ENCODE measurements around the gene ADAR.

Gene ADAR

DNA sequence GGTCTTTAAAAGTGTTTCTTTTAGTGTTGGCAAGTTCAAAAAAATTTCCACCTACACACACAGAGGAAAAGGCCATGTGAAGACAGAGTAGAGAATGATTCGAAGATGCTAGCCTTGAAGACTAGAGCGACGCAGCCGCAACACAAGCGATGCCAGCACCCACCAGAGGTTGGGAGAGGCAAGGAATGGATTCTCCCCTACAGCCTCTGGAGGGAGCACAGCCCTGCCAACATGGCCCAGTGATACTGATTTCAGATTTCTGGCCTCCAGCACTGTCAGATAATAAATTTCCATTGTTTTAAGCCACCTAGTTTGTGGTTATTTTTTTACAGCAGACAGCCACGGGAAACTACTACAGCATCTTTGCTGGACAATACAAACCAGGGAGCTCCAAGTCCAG, 6.9 kb upstream of the ADAR start:
- Histone ChIP-seq H3K14ac (ENCODE audit: low read length) (no peak overlapping the region), H3K36me3 (ENCODE audit: control insufficient read depth in 1 of 2, insufficient read depth in 2 of 2, low read length in 2 of 2) (no peaks in the 10 kb centered on the region), H2AK5ac (ENCODE audit: low read length) (no peak overlapping the region), H3K79me1 (ENCODE audit: low read length) (no peaks in the 10 kb centered on the region), H3K79me2 (ENCODE audit: control insufficient read depth, insufficient read depth, low read length, poor library complexity) (peaks cover 3% of the 10 kb centered on the region), H4K91ac (ENCODE audit: low read depth, low read length) (no peak overlapping the region), H2AFZ (ENCODE audit: insufficient read depth, low read length, poor library complexity) (no peak overlapping the region), H2BK12ac (ENCODE audit: low read length) (no peak overlapping the region), H4K8ac (ENCODE audit: low read depth, low read length) (no peak overlapping the region), H3K9me3 (ENCODE audit: insufficient read depth, low read depth, low read length) (no peaks in the 10 kb centered on the region), H3K18ac (ENCODE audit: low read length) (no peak overlapping the region), H3K27me3 (ENCODE audit: insufficient read depth, low read length) (no peaks in the 10 kb centered on the region), H3K4me2 (ENCODE audit: low read length) (no peak overlapping the region), H3K23ac (ENCODE audit: low read length) (no peak overlapping the region), H2BK5ac (ENCODE audit: low read depth, low read length, poor library complexity) (no peak overlapping the region), H3K4me1 (ENCODE audit: control insufficient read depth in 1 of 2, insufficient read depth in 2 of 2, low read length in 2 of 2) (peaks cover 0 to 4% of the 10 kb centered on the region in 2 experiments), H2BK120ac (ENCODE audit: insufficient read depth, low read length, poor library complexity) (no peak overlapping the region), H3K27ac (ENCODE audit: low read depth, low read length) (no peak overlapping the region), H3K4ac (ENCODE audit: low read depth, low read length) (no peak overlapping the region), H4K12ac (ENCODE audit: low read depth, low read length) (no peak overlapping the region), H3K9ac (ENCODE audit: low read length) (no peak overlapping the region), H3K4me3 (ENCODE audit: low read depth, low read length) (no peak overlapping the region)
- peak in 1 of 2 donors; percentile 23 for DNase-seq
- no CpG with 5 or more reads among the region's 6 CpGs for WGBS (ENCODE audit: extremely low coverage, insufficient coverage, insufficient read length)

DNA sequence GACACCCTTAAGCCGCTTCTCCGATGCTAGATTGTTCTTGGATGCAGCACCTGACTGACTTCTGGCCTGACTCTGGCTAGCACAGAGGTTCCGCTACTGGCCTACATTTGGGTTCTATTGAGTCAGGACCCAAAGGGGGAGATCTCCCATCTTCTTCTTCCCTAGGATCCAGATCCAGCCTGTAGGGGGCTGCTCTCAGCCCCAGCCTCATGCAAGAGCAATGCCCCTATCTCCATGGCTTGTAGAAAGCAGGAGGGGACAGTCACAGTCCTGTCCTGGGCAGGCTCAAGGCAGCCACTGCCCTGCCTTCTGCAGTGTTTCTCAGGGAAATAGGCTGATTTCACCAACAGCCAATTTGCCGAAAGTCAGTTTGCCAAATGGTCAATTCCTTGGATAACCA, 6.3 kb upstream of the ADAR start:
- Histone ChIP-seq H4K91ac (ENCODE audit: low read depth, low read length) (no peak overlapping the region), H2AK5ac (ENCODE audit: low read length) (no peak overlapping the region), H3K9ac (ENCODE audit: low read length) (no peak overlapping the region), H2AFZ (ENCODE audit: insufficient read depth, low read length, poor library complexity) (no peak overlapping the region), H4K12ac (ENCODE audit: low read depth, low read length) (no peak overlapping the region), H3K36me3 (ENCODE audit: control insufficient read depth in 1 of 2, insufficient read depth in 2 of 2, low read length in 2 of 2) (no peaks in the 10 kb centered on the region), H2BK120ac (ENCODE audit: insufficient read depth, low read length, poor library complexity) (no peak overlapping the region), H2BK5ac (ENCODE audit: low read depth, low read length, poor library complexity) (no peak overlapping the region), H3K4me2 (ENCODE audit: low read length) (no peak overlapping the region), H3K79me2 (ENCODE audit: control insufficient read depth, insufficient read depth, low read length, poor library complexity) (peaks cover 3% of the 10 kb centered on the region), H3K18ac (ENCODE audit: low read length) (no peak overlapping the region), H3K4me1 (ENCODE audit: control insufficient read depth in 1 of 2, insufficient read depth in 2 of 2, low read length in 2 of 2) (peaks cover 0 to 6% of the 10 kb centered on the region in 2 experiments), H3K4ac (ENCODE audit: low read depth, low read length) (peak overlapping the region; percentile 10), H3K23ac (ENCODE audit: low read length) (no peak overlapping the region), H3K9me3 (ENCODE audit: insufficient read depth, low read depth, low read length) (no peaks in the 10 kb centered on the region), H3K4me3 (ENCODE audit: low read depth, low read length) (no peak overlapping the region), H3K27me3 (ENCODE audit: insufficient read depth, low read length) (no peaks in the 10 kb centered on the region), H4K8ac (ENCODE audit: low read depth, low read length) (no peak overlapping the region), H3K27ac (ENCODE audit: low read depth, low read length) (no peak overlapping the region), H3K79me1 (ENCODE audit: low read length) (no peaks in the 10 kb centered on the region), H2BK12ac (ENCODE audit: low read length) (no peak overlapping the region), H3K14ac (ENCODE audit: low read length) (no peak overlapping the region)
- WGBS (ENCODE audit: extremely low coverage, insufficient coverage, insufficient read length): no CpG with 5 or more reads among the region's 4 CpGs
- no peak for DNase-seq

DNA sequence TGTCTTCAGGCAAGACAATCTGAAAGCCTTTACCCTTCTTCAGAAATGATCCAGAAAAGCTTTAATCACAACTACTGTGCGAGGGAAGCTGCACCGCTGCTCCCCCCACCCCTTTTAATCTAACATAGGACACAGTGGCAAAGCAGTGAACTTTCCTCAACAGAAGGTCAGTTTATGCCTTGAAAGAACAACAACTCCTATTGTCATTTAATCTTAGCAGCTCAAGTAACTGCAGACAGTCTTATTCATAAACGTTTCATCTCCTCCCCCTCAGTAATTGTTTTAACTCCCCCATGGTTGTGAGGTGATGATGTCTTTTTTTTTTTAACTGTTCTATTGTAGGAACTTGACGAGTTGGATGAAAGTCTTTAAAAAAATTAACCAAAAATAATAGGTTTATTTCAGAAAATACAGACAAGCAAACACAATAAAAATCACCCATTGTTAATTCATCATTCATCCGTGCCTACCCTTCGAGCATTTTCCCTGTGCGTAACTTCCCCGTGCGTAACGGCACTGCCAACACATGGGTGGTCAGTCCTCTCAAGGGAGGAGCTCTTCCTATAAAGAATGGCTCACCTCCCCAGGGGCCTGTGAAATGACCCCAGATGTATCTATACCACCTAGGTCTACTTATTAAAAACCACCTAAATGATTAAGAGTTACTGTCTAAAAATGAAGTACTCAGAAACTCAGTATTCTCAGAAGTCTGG, 3.3 kb upstream of the ADAR start:
- Histone ChIP-seq H3K36me3 (ENCODE audit: control insufficient read depth in 1 of 2, insufficient read depth in 2 of 2, low read length in 2 of 2) (no peaks in the 10 kb centered on the region), H3K9me3 (ENCODE audit: insufficient read depth, low read depth, low read length) (no peaks in the 10 kb centered on the region), H3K4me3 (ENCODE audit: low read depth, low read length) (no peak overlapping the region), H3K9ac (ENCODE audit: low read length) (no peak overlapping the region), H4K91ac (ENCODE audit: low read depth, low read length) (no peak overlapping the region), H3K27ac (ENCODE audit: low read depth, low read length) (no peak overlapping the region), H4K12ac (ENCODE audit: low read depth, low read length) (no peak overlapping the region), H3K4me1 (ENCODE audit: control insufficient read depth in 1 of 2, insufficient read depth in 2 of 2, low read length in 2 of 2) (peaks cover 0 to 6% of the 10 kb centered on the region in 2 experiments), H3K79me2 (ENCODE audit: control insufficient read depth, insufficient read depth, low read length, poor library complexity) (peaks cover 8% of the 10 kb centered on the region), H2BK12ac (ENCODE audit: low read length) (no peak overlapping the region), H2BK5ac (ENCODE audit: low read depth, low read length, poor library complexity) (no peak overlapping the region), H3K14ac (ENCODE audit: low read length) (no peak overlapping the region), H2BK120ac (ENCODE audit: insufficient read depth, low read length, poor library complexity) (no peak overlapping the region), H2AK5ac (ENCODE audit: low read length) (no peak overlapping the region), H4K8ac (ENCODE audit: low read depth, low read length) (no peak overlapping the region), H3K4me2 (ENCODE audit: low read length) (no peak overlapping the region), H3K18ac (ENCODE audit: low read length) (no peak overlapping the region), H2AFZ (ENCODE audit: insufficient read depth, low read length, poor library complexity) (no peak overlapping the region), H3K23ac (ENCODE audit: low read length) (no peak overlapping the region), H3K4ac (ENCODE audit: low read depth, low read length) (no peak overlapping the region), H3K27me3 (ENCODE audit: insufficient read depth, low read length) (no peaks in the 10 kb centered on the region), H3K79me1 (ENCODE audit: low read length) (peaks cover 13% of the 10 kb centered on the region)
- no CpG with 5 or more reads among the region's 10 CpGs for WGBS (ENCODE audit: extremely low coverage, insufficient coverage, insufficient read length)
- DNase-seq: no peak

DNA sequence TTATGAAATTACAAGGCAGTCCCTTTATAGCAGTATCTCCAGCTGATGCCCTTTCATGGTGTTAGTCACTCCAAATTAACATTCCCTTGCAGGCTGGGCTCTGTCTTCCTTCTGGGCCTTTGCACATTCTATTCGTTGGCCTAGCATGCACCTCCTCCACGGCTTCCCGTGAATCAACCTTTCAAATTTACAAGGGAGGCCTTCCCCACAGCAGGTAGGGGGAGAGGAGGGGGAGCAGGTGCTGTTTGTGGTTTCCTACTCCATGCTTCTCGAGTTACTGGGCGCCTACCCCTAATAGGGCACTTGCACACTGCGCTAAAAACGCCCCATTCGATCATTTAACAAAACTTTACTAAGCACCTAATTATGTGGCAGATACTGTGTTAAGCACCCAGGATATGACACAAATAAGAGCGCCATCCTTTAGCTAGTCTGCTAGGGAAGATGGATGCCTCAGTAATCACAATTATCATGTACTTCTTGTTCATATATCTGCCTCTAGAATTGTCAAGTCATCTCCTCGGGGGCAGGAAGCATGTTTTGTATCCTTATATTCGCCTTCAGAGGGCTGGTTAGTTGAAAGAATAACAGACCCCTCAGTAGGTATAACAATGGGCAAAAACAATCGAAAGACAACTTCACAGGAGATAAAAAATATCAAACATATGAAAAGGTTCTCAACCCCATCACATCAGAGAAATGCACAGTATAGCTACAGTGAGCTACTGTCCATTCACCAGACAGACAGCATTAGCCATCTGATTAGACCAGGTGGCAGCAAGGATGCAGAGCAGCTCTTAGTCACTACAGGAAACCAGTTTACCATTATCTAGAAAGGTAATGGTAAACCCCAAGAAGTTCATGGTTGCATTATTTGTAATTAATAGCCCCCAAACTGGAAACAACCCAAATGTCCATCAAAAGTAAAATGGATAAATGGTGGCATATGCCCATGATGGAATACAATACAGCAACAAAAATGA, 1.7 kb upstream of the ADAR start:
- Histone ChIP-seq H2BK120ac (ENCODE audit: insufficient read depth, low read length, poor library complexity) (no peak overlapping the region), H3K14ac (ENCODE audit: low read length) (no peak overlapping the region), H2AFZ (ENCODE audit: insufficient read depth, low read length, poor library complexity) (no peak overlapping the region), H2BK12ac (ENCODE audit: low read length) (no peak overlapping the region), H3K9ac (ENCODE audit: low read length) (no peak overlapping the region), H3K4me2 (ENCODE audit: low read length) (no peak overlapping the region), H3K9me3 (ENCODE audit: insufficient read depth, low read depth, low read length) (no peaks in the 10 kb centered on the region), H3K79me2 (ENCODE audit: control insufficient read depth, insufficient read depth, low read length, poor library complexity) (peaks cover 13% of the 10 kb centered on the region), H4K8ac (ENCODE audit: low read depth, low read length) (no peak overlapping the region), H3K36me3 (ENCODE audit: control insufficient read depth in 1 of 2, insufficient read depth in 2 of 2, low read length in 2 of 2) (peaks cover 0 to 2% of the 10 kb centered on the region in 2 experiments), H2AK5ac (ENCODE audit: low read length) (no peak overlapping the region), H4K12ac (ENCODE audit: low read depth, low read length) (no peak overlapping the region), H3K79me1 (ENCODE audit: low read length) (peaks cover 13% of the 10 kb centered on the region), H2BK5ac (ENCODE audit: low read depth, low read length, poor library complexity) (no peak overlapping the region), H3K18ac (ENCODE audit: low read length) (no peak overlapping the region), H4K91ac (ENCODE audit: low read depth, low read length) (no peak overlapping the region), H3K4ac (ENCODE audit: low read depth, low read length) (no peak overlapping the region), H3K4me1 (ENCODE audit: control insufficient read depth in 1 of 2, insufficient read depth in 2 of 2, low read length in 2 of 2) (peaks cover 0 to 6% of the 10 kb centered on the region in 2 experiments), H3K23ac (ENCODE audit: low read length) (no peak overlapping the region), H3K4me3 (ENCODE audit: low read depth, low read length) (no peak overlapping the region), H3K27me3 (ENCODE audit: insufficient read depth, low read length) (no peaks in the 10 kb centered on the region), H3K27ac (ENCODE audit: low read depth, low read length) (no peak overlapping the region)
- DNase-seq: peak; percentile 31 to 42
- no CpG with 5 or more reads among the region's 12 CpGs for WGBS (ENCODE audit: extremely low coverage, insufficient coverage, insufficient read length)

Data from trophoblast cell (in vitro differentiated cells and primary cell).